Neutrophil (primary cell): ENCODE data around the gene MIF4GD.

Experiments used
- H3K27ac ChIP-seq: fragments of 200-600 bp; sonication (generic); 2 replicates; pipeline ENCODE4 v1.5.1; 2016; ENCODE audit warnings: mild to moderate bottlenecking, moderate library complexity
- H3K27me3 ChIP-seq: fragments of 200-600 bp; sonication (generic); 2 replicates; pipeline ENCODE4 v1.6.0; 2016; ENCODE audit warnings: mild to moderate bottlenecking
- H3K36me3 ChIP-seq: fragments of 200-600 bp; sonication (generic); 2 replicates; pipeline ENCODE4 v1.5.1; 2017
- H3K4me1 ChIP-seq, 2 experiments: fragments of 200-600 bp in 1 of 2; sonication (generic) in 1 of 2; 1 replicate in 1 of 2; 2 replicates in 1 of 2; pipeline versions ENCODE4 v1.5.1 to v1.6.1; 2013 to 2016; ENCODE audit warnings: low read depth in 1 of 2, low read length in 1 of 2, mild to moderate bottlenecking in 1 of 2, moderate library complexity in 1 of 2; ENCODE audit not compliant: control insufficient read depth in 1 of 2, insufficient read depth in 1 of 2
- H3K4me3 ChIP-seq, 2 experiments: fragments of 200-600 bp in 1 of 2; sonication (generic) in 1 of 2; 1 replicate in 1 of 2; 2 replicates in 1 of 2; pipeline ENCODE4 v1.5.1; 2013 to 2016; ENCODE audit warnings: low read depth in 1 of 2, low read length in 1 of 2, mild to moderate bottlenecking in 1 of 2, moderate library complexity in 1 of 2
- H3K9me3 ChIP-seq: fragments of 200-600 bp; sonication (generic); 2 replicates; pipeline ENCODE4 v1.5.1; 2016
- CTCF ChIP-seq: fragments of 200-600 bp; sonication (generic); IDR thresholded peaks from 2 replicates; pipeline ENCODE4 v1.5.1; 2016; ENCODE audit warnings: antibody characterized with exemption

Gene MIF4GD

GRCh38 chr17:75231071-75231470 lies 40.0 kb downstream of the MIF4GD start:
- Histone ChIP-seq H3K27ac (no peak overlapping the region), H3K9me3 (no peaks in the 10 kb centered on the region), H3K4me3 (no peak overlapping the region), H3K36me3 (peaks cover 61% of the 10 kb centered on the region), H3K4me1 (peaks cover 22 to 30% of the 10 kb centered on the region in 2 experiments), H3K27me3 (no peaks in the 10 kb centered on the region)
- no peak for TF ChIP-seq CTCF

GRCh38 chr17:75228847-75229246 lies 42.2 kb downstream of the MIF4GD start:
- Histone ChIP-seq H3K27me3 (no peaks in the 10 kb centered on the region), H3K36me3 (peaks cover 55% of the 10 kb centered on the region), H3K27ac (peak overlapping the region; percentile 84), H3K9me3 (no peaks in the 10 kb centered on the region), H3K4me1 (peaks cover 22 to 30% of the 10 kb centered on the region in 2 experiments), H3K4me3 (peak overlapping the region in 1 of 2 experiments; percentile 28)
- TF ChIP-seq CTCF, result no peak

GRCh38 chr17:75228305-75228704 lies 42.7 kb downstream of the MIF4GD start:
- no peak for TF ChIP-seq CTCF
- Histone ChIP-seq H3K4me3 (peak overlapping the region in 1 of 2 experiments; percentile 28), H3K9me3 (no peaks in the 10 kb centered on the region), H3K36me3 (peaks cover 56% of the 10 kb centered on the region), H3K4me1 (peaks cover 22 to 30% of the 10 kb centered on the region in 2 experiments), H3K27me3 (no peaks in the 10 kb centered on the region), H3K27ac (peak overlapping the region; percentile 84)

GRCh38 chr17:75227729-75228128 lies 43.3 kb downstream of the MIF4GD start:
- Histone ChIP-seq H3K36me3 (peaks cover 52% of the 10 kb centered on the region), H3K4me3 (peak overlapping the region in 1 of 2 experiments; percentile 28), H3K9me3 (no peaks in the 10 kb centered on the region), H3K27me3 (no peaks in the 10 kb centered on the region), H3K4me1 (peaks cover 22 to 30% of the 10 kb centered on the region in 2 experiments), H3K27ac (peak overlapping the region; percentile 84)
- TF ChIP-seq CTCF, result no peak

- no peak for TF ChIP-seq CTCF
- peaks cover 22 to 29% of the 10 kb centered on the region in 2 experiments for H3K4me1 ChIP-seq
- no peak overlapping the region for H3K4me3 ChIP-seq
- H3K27me3 ChIP-seq, result no peaks in the 10 kb centered on the region
- H3K27ac ChIP-seq, result no peak overlapping the region
- H3K9me3 ChIP-seq, result no peaks in the 10 kb centered on the region
- peaks cover 40% of the 10 kb centered on the region for H3K36me3 ChIP-seq
Observed at GRCh38 chr17:75225016-75225415, 46.0 kb downstream of the MIF4GD start.

- Histone ChIP-seq H3K36me3 (peaks cover 70% of the 10 kb centered on the region), H3K9me3 (no peaks in the 10 kb centered on the region)
Observed at GRCh38 chr17:75219815-75220214, 51.2 kb downstream of the MIF4GD start.

More at GRCh38 chr17:75219815-75220214, 51.2 kb downstream of the MIF4GD start:
- no peaks in the 10 kb centered on the region for H3K27me3 ChIP-seq
- no peak overlapping the region for H3K4me3 ChIP-seq
- H3K27ac ChIP-seq, result no peak overlapping the region
- TF ChIP-seq CTCF, result no peak
- H3K4me1 ChIP-seq, result no peaks in the 10 kb centered on the region
